M059J (cell line): ENCODE data around the gene TMEM185B. TPM values are rescaled to one million over a fixed set of nuclear protein-coding genes. Genes with fewer than 3 reads are reported as not detected.
A peak's percentile ranks its signal among the peaks of the same experiment; 100 is the strongest.
"Not testable (repeated sequence)": the region's sequence is repeated elsewhere in the genome, so short reads cannot be mapped to it uniquely, and the experiment has no call there.

Experiments used
- DNase-seq: peaks from one replicate; pipeline ENCODE4 v3.0.0-alpha.2; 2012; ENCODE audit warnings: low read depth
- total RNA-seq: library from RNA; depleted of rRNA; stranded (reverse); fragments of >200 nt; shearing (Covaris generic); gene quantifications from 2 replicates; pipeline ENCODE4 v1.2.3, GENCODE V29; 2014

The TMEM185B gene
- total RNA-seq, 1 experiment from 2014 or later, result 32.6 TPM

DNA sequence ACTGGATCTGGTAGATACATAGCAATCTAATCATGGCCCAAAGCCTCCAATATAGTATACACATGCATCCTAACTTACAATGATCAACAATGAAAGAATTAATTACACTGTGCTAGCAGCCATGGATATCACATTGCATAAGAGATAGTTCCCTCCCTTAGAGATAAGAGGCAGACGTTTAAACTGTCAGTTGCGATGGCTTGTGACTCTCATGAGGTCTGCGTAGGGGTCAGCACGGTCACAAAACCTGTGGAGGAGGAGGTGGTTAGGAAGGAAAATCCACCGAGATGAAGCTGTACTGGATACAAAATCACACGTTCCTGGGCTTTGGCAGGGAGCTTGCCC, 28.7 kb upstream of the TMEM185B start:
- peak; percentile 25 for DNase-seq

DNA sequence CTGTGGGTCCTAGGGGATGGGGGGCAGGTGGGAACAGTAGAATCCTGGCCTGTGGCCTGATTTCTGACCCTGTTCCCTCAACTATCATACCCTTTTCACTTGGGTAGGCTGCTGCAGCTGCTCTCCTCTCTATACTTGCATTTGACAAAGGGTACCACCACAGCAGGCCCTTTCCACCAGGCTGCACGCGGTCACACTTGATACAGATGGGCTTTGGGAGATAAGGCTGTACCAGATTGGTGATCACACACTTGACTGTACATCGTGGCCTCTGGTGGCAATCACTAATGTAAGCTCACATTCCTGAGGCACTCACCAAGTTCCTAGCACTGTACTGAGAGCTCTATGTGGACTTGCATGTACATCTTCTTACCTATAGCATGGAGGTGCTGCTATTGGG, 27.9 kb upstream of the TMEM185B start:
- no peak for DNase-seq

DNA sequence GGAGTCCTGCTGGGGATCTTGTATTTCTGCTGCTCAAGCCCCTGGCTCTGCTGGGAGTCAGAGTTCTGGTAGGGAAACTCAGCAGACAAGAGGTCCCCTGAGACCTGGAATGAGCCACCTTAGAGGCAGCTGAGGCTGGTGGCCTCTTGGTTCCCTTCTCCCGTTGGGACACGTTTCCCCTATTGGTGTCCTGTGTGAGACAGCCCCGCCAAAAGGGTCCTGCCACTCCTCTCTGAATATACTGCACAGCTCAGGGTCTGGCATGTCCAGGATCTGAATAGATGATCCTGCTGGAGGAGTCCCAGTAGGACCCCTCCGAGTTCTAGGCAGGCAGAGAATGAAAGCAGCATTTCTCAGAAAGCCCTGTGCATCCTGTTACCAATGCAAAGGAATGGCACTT, 27.4 kb upstream of the TMEM185B start:
- DNase-seq, result no peak

DNA sequence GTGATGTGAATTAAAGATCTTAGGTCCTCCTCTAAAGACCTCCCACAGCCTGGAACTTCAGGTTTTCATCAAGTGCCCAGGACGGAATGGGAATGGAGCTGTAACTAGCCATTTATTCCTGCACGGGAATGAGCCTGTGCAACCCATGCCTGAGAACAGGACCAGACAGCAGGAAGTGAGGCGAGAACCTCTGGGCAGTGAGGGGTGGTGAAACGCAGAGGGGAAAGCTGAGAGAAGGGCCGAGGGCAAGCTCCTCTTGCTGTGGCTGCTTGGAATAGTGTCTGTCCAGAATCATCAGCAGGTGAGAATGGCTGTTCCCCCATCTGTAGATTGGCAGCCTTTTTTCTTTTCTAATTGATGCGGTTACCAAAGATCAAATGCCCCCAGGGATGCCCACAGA, 24.7 kb upstream of the TMEM185B start:
- no peak for DNase-seq

DNA sequence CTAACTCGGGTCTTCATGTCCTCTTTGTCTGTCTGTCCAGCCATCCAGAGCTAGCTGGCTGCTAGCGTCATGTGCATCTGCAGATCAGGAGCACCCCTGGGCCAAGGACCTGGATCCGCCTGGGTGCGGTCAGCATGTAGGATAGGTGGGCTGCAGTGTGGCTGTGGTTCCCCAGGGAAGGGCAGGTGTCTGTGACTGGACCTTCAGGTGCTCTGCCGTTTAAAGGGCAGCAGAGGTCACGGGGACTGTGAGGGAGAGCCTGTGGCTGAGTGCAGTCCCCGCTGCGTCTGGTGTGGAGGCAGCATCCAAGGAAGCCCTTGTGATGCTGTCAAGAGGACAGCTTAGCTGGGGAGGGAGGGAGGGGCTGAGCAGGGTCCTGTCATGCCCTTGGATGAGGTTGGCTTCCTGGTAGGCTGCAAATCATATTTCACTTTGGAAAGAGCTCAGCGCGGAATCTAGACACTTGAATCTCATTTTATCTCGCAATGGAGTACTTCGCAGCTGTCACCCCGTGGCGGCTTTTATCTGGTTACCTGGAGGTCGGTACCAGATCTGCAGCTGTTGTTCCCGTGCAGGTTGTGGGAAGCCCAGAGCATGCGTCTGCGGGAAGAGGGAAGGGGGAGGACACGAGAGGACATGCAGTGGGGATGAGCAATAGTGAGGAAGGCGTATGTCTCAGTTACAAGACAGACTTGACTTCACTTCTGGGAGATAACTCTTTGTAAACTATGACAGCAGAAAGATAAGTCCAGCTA, 23.5 kb upstream of the TMEM185B start:
- DNase-seq, result no peak

DNA sequence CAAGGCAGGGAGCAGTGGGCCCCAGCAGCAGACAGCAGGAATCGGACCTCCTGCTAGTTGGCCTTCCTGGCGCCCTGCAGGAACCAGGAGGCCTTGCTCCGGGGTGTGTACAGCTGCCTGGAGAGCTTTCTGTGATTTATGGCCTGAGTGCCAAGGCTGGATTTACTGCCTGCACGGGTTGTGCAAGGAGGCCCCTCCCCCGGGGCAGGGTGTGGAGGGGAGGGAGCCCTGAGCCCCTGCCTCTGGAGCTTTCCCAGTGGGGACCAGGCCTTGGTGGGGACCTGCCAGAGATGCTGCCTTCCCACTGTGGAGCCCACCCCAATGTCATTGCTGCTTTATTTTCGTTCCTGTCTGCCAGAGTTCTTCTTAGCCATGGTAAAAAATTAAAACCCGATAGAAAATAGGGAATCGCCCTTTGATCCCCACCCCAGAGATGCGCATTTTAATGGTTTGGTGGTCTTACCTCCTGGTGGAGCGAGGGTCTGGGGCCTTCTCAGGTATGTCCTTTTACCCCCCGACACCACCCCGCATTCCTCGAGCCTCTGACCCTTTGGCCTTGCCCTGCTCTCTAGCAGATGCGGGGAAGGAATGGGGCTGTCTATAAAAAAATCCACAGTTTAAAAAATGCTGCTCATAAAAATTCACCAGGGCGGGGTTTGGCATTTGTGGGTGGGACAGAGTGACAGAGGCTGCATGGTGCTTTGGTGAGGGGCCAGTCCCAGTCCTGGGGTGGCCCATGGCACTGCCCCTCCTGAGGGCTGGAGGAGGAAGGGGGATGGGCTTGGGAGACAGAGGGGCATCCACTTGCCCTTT, 22.5 kb upstream of the TMEM185B start:
- peak; percentile 74 for DNase-seq

DNA sequence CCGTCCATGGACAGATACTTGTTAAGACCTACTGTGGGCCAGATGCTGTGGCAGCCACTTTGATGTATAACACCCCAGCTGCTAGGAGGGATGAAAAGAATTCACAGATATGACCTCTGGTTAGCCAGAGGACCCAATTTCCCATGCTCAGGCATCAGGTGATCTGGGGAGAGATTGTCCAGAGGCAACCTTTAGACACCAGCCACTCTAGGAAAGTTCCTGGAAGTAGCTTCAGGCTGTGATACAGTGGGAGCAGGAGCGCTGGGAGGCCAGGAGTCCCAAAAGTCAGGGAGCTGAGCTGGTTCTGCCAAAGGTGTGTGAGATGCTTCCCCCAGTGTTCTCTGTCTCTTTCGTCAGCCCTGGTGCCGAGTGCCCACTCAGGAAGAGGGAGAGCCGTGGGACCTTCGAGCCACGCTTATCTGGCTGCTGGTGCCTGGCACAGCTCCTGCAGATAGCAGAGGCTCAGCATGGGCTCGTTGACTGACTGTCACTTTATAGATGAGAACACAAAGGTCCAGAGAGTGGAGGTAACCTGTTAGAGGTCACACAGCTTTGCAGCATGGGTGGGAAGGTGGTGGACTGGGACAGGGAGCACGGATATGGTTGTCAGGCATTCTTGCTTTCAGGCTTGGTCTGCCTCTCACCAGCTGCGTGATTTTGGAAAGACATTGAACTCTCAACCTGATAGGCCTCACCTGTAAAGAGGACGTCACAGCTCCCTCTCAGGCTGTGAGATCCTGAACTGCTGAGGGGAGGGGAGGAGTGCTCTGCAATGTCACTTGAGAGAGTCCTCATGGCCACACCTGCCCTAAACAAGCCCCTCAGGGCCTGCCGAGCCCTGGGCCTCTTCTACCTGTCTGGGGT, 21.7 kb upstream of the TMEM185B start:
- no peak for DNase-seq

DNA sequence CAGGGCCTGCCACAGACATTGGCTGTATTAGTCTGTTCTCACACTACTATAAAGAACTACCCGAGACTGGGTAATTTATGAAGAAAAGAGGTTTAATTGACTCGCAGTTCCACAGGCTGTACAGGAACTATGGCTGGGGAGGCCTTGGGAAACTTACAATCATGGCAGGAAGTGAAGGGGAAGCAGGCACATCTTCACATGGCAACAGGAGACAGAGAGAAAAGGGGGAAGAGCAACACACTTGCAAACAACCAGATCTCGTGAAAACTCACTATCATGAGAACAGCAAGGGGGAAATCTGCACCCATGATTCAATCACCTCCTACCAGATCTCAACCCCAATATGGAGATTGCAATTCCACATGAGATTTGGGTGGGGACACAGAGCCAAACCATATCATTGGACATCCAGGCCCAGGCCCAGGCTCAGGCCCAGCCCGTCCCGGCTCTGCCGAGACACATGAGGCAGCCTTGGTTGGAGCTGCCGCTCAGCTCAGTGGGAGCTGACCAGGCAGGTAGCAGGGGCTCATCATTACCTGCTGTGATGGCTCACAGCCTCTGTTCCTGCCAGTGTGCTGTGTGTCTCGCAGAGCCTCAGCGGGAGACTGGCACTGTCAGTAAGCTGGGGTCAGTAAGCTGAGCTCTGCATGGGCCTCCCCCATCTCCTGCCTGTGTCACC, 20.8 kb upstream of the TMEM185B start:
- DNase-seq, result no peak

DNA sequence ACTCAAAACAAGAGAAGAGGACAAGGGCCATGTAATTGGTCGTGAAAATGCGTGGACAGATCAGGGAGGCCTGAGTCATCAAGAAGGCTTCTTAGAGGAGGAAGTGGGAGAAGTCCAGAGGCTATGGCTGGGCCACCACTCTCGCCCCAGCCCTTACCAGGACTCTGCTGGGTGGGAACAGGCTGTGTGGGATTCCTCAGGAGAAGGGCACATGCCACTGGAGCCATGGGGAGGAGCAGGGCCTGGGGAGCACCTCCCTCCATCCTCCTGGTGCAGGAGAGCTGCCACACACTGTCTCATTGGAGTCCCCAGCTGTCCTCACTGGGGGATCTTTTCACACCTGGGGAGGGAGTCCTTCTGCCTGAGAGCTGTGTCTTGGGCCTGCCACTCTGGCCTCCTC, 20.0 kb upstream of the TMEM185B start:
- DNase-seq, result peak; percentile 69

DNA sequence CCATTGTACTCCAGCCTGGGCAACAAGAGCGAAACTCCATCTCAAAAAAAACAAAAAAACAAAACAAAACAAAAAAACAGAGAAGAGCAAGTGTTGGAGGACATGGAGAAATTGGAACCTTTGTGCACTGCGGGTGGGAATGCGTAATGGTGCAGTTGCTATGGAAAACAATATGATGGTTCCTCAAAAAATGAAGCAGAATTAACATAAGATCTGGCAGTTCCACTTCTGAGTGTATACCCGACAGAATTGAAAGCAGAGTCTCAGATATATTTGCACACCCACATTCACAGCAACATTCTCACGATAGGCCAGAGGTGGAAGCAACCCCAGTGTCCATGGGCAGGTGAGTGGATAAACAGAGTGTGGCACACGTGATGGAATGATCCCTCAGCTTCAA, 18.5 kb upstream of the TMEM185B start:
- no peak for DNase-seq

DNA sequence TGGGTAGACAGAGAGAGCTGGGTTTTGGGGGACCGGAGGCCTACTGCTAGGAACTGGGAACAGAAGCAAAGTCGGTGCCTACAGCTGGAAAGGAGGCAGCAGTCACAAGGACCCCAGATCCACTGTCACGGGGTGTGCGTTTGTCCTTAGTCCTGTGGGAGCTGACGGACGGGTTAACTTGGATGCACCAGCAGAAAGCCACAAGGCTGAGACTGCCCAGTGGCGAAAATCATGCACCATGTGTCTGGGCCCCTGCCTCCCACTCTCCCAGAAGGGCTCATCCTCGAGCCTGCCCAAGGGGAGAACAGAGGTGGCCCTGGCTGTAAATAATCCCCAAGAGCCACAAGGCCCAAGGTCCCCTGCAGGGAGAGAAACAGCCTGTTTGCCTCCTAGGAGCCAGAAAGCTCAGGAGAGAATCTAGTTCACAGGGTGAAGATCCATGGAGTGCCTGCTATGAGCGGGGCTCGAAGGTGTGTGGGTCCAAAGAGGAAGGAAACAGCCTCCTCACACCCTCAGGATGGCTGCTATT, 17.8 kb upstream of the TMEM185B start:
- DNase-seq, result no peak

DNA sequence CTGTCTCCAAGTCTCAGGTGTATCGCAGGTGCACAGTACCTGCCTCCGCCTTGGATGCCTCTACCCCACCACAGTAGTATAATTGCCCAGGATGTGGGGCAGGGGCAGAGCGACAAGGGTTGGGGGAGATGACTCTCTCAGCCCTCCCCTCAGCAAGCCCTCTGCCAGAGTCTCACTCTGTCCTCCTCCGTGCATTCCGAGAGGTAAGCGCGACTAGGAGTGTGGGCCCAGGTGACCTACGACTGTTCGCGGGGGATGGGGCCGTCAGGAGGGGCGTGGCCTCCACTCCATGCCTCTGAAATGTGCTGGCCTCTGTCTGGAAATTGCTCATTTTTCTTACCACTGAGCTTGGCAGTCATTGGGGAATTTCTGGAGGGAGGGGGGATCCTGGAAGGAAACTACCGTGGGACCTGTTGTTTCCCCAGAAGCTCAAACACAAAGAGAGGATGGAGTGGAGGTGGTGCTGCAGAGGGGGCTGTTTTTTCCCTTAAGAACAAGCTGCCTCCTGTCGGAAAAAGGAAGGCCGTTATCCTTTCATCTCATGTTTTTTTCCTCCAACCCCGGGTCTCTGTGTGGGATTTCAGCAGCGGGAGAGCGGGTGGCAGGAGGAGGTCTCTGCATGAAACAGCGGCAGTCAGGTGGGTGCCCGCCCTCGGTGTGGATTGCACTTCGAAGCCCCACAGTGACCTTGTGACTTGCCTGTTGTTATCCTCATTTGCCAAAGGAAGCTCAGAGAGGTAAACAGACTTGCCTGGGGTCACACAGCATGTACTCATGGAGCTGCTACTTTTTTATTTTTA, 16.5 kb upstream of the TMEM185B start:
- DNase-seq, result peak; percentile 95

DNA sequence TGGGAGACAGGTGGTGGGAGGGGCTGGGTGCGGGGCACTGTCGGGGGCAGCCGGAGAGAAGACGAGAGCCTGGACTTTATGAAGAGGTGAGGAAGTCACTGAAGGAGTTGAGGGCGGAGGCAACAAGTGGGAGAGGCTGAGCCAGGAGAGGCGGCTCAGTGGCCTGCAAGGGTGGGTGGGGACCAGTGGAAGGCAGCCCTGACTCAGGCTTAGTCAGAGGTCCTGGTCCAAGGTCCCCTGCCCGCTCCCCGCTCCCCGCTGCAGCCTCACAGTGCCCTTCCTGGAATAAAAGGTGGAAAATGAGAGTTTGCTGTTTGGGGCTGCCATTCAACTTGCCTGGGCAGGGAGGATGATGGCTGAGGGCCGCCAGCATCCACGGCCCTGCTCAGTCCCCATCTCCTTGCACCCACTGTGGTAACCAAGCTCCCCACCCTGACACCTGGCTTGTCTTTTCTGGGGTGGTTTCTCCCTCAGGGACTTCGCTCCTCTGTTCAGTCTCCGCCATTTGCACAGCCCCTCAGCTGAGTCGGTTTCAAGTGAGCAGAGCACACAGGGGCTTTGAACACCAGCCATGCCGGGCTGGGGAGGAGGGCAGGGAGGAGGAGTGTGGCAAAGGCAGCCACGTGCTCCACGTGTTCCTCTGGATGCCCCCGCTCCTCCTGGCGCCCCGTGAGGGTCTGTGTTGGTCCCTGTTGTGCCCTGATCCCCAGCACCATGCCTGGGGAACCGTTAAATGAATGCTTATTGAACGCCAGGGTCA, 15.7 kb upstream of the TMEM185B start:
- peak; percentile 95 for DNase-seq

DNA sequence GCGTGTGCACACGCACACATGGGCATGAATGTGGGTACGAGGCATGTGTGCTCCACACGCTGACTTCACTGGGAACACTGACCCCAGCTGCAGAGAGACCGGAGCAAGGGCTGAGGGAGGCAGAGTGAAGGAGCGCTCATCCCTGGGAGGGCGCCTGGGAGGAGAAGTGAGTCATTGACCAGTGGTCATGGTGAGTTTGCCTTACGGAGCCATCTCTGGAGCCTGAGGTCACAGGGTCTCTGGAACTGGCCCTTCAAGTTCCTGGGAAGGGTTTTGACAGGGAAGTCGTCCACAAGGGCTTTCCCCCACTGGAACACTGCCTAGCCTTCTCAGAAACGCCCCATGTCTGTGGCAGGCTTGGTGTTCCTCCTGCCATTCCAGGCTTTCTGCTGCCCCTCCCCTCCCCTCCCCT, 14.3 kb upstream of the TMEM185B start:
- DNase-seq, result peak; percentile 97

DNA sequence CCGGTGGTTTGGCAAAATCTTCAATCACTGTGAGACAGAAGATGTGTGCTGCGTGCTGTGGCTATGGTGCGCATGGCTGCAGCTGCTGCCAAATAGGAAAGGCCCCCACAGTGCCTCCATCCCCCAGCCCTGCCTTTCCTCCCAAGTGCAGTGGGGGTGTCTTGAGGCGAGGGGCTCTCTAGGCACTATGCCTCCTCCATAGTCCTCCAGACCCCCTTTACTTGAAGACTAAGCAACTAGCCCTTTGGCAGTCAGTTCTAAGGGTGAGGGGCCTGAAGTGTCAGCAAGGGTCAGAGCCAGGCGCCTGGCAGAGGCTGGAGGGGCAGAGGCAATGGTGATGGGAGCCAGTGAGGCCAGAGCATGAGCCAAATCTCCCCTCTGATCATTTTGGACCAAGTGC, 13.6 kb upstream of the TMEM185B start:
- DNase-seq, result no peak

DNA sequence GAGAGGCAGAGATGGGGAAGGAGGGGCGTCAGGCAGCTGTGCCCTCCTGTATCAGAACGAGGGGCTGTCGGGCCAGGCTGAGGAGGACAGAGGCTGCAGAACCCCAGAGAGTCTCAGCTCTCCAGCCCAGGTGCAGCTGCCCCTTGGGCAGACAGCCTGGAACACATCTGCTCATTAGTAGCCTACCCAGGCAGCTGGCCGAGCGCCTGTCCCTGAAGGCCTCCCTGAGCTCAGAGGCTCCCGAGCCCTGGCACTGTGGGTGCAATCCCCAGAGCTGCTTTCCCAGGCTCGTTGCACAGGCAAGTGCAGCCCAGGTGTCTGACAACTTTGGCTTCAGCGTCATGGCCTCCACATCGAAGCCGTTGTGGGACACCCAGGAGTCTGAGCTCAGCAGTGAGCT, 13.1 kb upstream of the TMEM185B start:
- no peak for DNase-seq

DNA sequence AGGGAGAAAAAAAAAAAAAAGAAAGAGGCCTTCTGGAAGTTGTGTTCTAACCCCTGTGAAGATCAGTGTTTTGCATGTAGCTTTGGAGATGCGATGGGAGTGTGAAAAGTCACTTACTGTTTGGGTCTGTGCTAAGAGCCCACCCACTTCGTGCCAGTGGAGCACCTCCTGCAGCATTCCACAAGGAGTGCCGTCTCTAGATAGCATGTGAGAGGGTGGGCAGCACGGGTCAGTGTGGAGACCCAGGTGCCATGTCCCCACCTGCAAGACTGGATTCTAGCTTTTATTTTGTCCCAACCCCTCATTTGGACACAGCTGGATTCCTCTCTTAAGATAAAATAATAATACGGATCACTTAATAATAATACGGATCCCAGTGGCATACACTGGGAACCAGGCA, 12.5 kb upstream of the TMEM185B start:
- no peak for DNase-seq

DNA sequence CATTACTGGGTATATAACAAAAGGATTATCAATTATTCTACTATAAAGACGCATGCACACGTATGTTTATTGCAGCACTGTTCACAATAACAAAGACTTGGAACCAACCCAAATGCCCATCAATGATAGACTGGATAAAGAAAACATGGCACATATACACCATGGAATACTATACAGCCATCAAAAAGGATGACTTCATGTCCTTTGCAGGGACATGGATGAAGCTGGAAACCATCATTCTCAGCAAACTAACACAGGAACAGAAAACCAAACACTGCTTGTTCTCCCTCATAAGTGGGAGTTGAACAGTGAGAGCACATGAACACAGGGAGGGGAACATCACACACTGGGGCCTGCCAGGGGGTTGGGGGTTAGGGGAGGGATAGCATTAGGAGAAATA, 12.0 kb upstream of the TMEM185B start:
- not testable (repeated sequence) for DNase-seq

DNA sequence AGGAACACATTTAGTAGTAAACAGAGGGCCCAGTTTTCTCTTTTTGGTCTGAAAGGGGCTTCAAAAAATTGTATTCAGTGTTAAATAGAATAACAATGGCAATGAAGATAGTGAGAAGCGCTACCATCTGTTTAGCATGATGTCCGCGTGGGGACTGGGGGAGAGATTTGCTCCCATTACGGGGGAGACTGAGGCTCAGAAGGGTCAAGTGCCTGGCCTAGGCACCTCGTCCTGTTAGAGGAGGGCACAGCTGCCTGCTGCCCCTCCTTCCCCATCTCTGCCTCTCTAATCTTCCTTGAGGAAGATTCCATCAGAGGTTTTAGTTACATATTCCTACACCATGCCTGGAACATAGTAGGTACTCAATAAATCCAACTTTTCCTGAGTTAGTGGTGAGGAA, 10.1 kb upstream of the TMEM185B start:
- no peak for DNase-seq
